K562 (cell line): ENCODE results near the gene DIRAS1. TPM values are rescaled to one million over a fixed set of nuclear protein-coding genes. Genes with fewer than 3 reads are reported as not detected.

Experiments used
- ATAC-seq: fragments of 200-7000 bp; cut with Tn5 transposase; 3 replicates; pipeline ENCODE4 v1.9.1; 2020; ENCODE audit warnings: moderate library complexity
- BruUV-seq: library from RNA; stranded (reverse); fragments of 400-500 nt; replicated peaks from 2 replicates; lab custom pipeline; 2021; lab: Mats Ljungman, UMichigan
- CTCF ChIA-PET: fragments of 300-600 bp; formaldehyde crosslinking; extraction: SDS; loops from one replicate; lab custom pipeline; 2021; ENCODE audit warnings: low intra/inter-chr PET ratio; lab: Yijun Ruan, JAX
- POLR2A ChIA-PET: fragments of 300-600, 350-650 bp; sonication (Branson Sonifier 250); formaldehyde crosslinking; extraction: SDS; loops from one replicate; lab custom pipeline; 2021; ENCODE audit warnings: antibody characterized with exemption, inconsistent platforms; lab: Yijun Ruan, JAX
- DNase-seq, 4 experiments: peaks; one replicate each; pipeline versions ENCODE4 v3.0.0 to v3.0.0-alpha.2; 2011 to 2018; ENCODE audit warnings: low spot score in 3 of 4, mixed read lengths in 3 of 4; ENCODE audit errors: extremely low read depth in 1 of 4
- FAIRE-seq: peaks from 2 replicates; lab custom pipeline; 2011; peaks lifted over from hg19 to GRCh38; lab: Jason Lieb, UNC
- H2AFZ ChIP-seq: 2 replicates; pipeline ENCODE4 v1.6.0; 2011; ENCODE audit warnings: low read depth, low read length, control low read depth, inconsistent platforms
- H3K27ac ChIP-seq: fragments of 200-600 bp; 3 replicates; pipeline ENCODE4 v1.8.0; 2011; ENCODE audit warnings: low read depth, mild to moderate bottlenecking, control low read depth, inconsistent platforms, low read length, moderate library complexity, mixed read lengths; ENCODE audit errors: extremely low read depth
- H3K27me3 ChIP-seq, 2 experiments: fragments of 300-600 bp in 1 of 2; 2 replicates in 1 of 2; 3 replicates in 1 of 2; pipeline versions ENCODE4 v1.6.0 to v1.8.0; 2011; ENCODE audit warnings: inconsistent platforms in 2 of 2, low read length in 2 of 2, mild to moderate bottlenecking in 1 of 2, mixed read lengths in 1 of 2, moderate library complexity in 1 of 2; ENCODE audit not compliant: control insufficient read depth in 2 of 2, insufficient read depth in 2 of 2
- H3K36me3 ChIP-seq: fragments of 300-600 bp; 3 replicates; pipeline ENCODE4 v1.8.0; 2011; ENCODE audit warnings: mild to moderate bottlenecking, low read length, inconsistent platforms; ENCODE audit not compliant: control insufficient read depth, insufficient read depth
- H3K4me1 ChIP-seq, 2 experiments: fragments of 200-600 bp in 1 of 2; replicated peaks in 1 of 2; 2 replicates in 1 of 2; 3 replicates in 1 of 2; pipeline versions ENCODE4 v1.5.1 to v1.8.0; 2011; ENCODE audit warnings: inconsistent platforms in 2 of 2, low read length in 2 of 2, mild to moderate bottlenecking in 1 of 2, mixed read lengths in 1 of 2, moderate library complexity in 1 of 2; ENCODE audit not compliant: control insufficient read depth in 2 of 2, insufficient read depth in 2 of 2
- H3K4me2 ChIP-seq: 2 replicates; pipeline ENCODE4 v1.6.1; 2011; ENCODE audit warnings: low read length, control low read depth, inconsistent platforms, mixed read lengths; ENCODE audit not compliant: insufficient read depth
- H3K4me3 ChIP-seq: fragments of 200-600 bp; sonication (generic), shearing (Covaris generic); 2 replicates; pipeline ENCODE4 v1.5.1; 2016; ENCODE audit warnings: control low read depth, inconsistent platforms
- H3K79me2 ChIP-seq: fragments of 200-600 bp; 3 replicates; pipeline ENCODE4 v1.8.0; 2011; ENCODE audit warnings: low read length, inconsistent platforms; ENCODE audit not compliant: control insufficient read depth, insufficient read depth
- H3K9ac ChIP-seq, 2 experiments: 2 replicates each; pipeline versions ENCODE4 v1.6.0 to v1.6.1; 2011; ENCODE audit warnings: low read depth in 2 of 2, low read length in 2 of 2, control low read depth in 1 of 2, inconsistent platforms in 1 of 2, mild to moderate bottlenecking in 1 of 2, mixed read lengths in 1 of 2; ENCODE audit not compliant: insufficient read depth in 1 of 2
- H3K9me1 ChIP-seq: one replicate; pipeline ENCODE4 v1.6.0; 2011; ENCODE audit warnings: inconsistent platforms, mild to moderate bottlenecking, low read length, moderate library complexity; ENCODE audit not compliant: control insufficient read depth, insufficient read depth
- H3K9me3 ChIP-seq: replicated peaks from 2 replicates; pipeline ENCODE4 v1.5.1; 2011; ENCODE audit warnings: low read depth, low read length, inconsistent platforms; ENCODE audit not compliant: control insufficient read depth, insufficient read depth
- H4K20me1 ChIP-seq: replicated peaks from 2 replicates; pipeline ENCODE4 v1.6.1; 2011; ENCODE audit warnings: low read length, inconsistent platforms, mixed read lengths; ENCODE audit not compliant: control insufficient read depth, insufficient read depth
- CREM ChIP-seq: IDR thresholded peaks from 2 replicates; pipeline ENCODE4 v1.6.1; 2014; ENCODE audit warnings: antibody characterized with exemption, low read depth
- PKNOX1 ChIP-seq: fragments of 450-650 bp; IDR thresholded peaks from 2 replicates; pipeline ENCODE4 v1.6.1; 2016
- ZBTB7A ChIP-seq: IDR thresholded peaks from 2 replicates; pipeline ENCODE4 v1.6.1; 2011; ENCODE audit warnings: low read depth, mild to moderate bottlenecking, low read length, moderate library complexity, borderline replicate concordance; ENCODE audit not compliant: control insufficient read depth
- ZNF639 ChIP-seq, 2 experiments: fragments of 200-800 bp in 1 of 2; sonication (Bioruptor generic) in 1 of 2; sonication (generic) in 1 of 2; formaldehyde crosslinking in 1 of 2; IDR thresholded peaks in 1 of 2; conservative IDR thresholded peaks in 1 of 2; 2 replicates each; pipeline versions ENCODE4 v1.5.0 to v1.6.1; 2016 to 2020; ENCODE audit warnings: missing compliant biosample characterization in 1 of 2, missing genetic modification characterization in 1 of 2, missing genetic modification reagents in 1 of 2
- WGBS: fragments of 100-300 bp; shearing (Covaris generic); methylation state at CpG from one replicate; pipeline ENCODE4 v1.1.6; 2016; ENCODE audit warnings: low coverage, mixed read lengths; ENCODE audit not compliant: insufficient coverage; ENCODE audit errors: missing lambda C conversion rate; 5-methylcytosine and 5-hydroxymethylcytosine counted together
- in situ Hi-C: fragments of 300-500 bp; cut with MboI; formaldehyde crosslinking; loops from 4 replicates; pipeline ENCODE4 v1.15.0; 2018; ENCODE audit warnings: inconsistent platforms, mixed read lengths
- intact Hi-C: fragments of 100-400 bp; cut with micrococcal nuclease; formaldehyde crosslinking; loops from 2 replicates; pipeline ENCODE4 v1.14.2; 2022
- polyA plus RNA-seq, 8 experiments: library from polyadenylated mRNA; depleted of rRNA in 4 of 8; stranded (reverse) in 5 of 8; unstranded in 3 of 8; fragments of >200 nt; fragmentation: Nextera tagmentation in 2 of 8; fragmentation: Illumina TruSeq in 1 of 8; extraction: Ambion mirVana in 2 of 8; extraction: Trizol in 1 of 8; gene quantifications; 2 replicates each; pipeline versions ENCODE4 v1.2.1 to v1.2.3, GENCODE V29; 2011 to 2014; ENCODE audit warnings: inconsistent platforms in 1 of 8, missing spikeins in 1 of 8
- total RNA-seq, 7 experiments: library from RNA; depleted of rRNA in 6 of 7; stranded (reverse); fragments of >200 nt in 6 of 7; fragmentation: Illumina TruSeq in 2 of 7; extraction: Trizol in 2 of 7; gene quantifications; 2 replicates each; pipeline versions ENCODE4 v1.2.1 to v1.2.3, GENCODE V29; 2011 to 2021; ENCODE audit warnings: low replicate concordance in 1 of 7

Gene DIRAS1
- total and polyA plus RNA-seq, 9 of the 15 experiments (the other 6 are each of a cell fraction or from before 2014, with no cell fraction given) = 0.11 to 12.0 (median 2.9) TPM

- H3K9ac ChIP-seq = peak overlapping the region in 1 of 2 experiments; percentile 17; a peak in 2 of 4 replicates
- ATAC-seq (no peak), DNase-seq (no peak), FAIRE-seq (no peak)
- H3K4me2 ChIP-seq = no peak overlapping the region
- 0% methylated on average over 5 of the region's 9 CpGs for WGBS
- H3K9me1 ChIP-seq = no peaks in the 10 kb centered on the region
- ChIA-PET CTCF (no interaction called here), POLR2A (interaction anchor here (0.6 kb wide), 1 partner anchor 63 kb away, joined by 3 read pairs; no protein-coding TSS in a partner anchor)
- BruUV-seq = no TSS peak
- no peaks in the 10 kb centered on the region for H3K9me3 ChIP-seq
- H3K79me2 ChIP-seq = no peaks in the 10 kb centered on the region
- no peak overlapping the region for H2AFZ ChIP-seq
- H3K4me3 ChIP-seq = no peak overlapping the region
- in situ Hi-C loops = no loop called here
- intact Hi-C loops = no loop called here
- no peaks in the 10 kb centered on the region for H4K20me1 ChIP-seq
- H3K27ac ChIP-seq = no peak overlapping the region
- TF ChIP-seq ZBTB7A (peak; percentile 48; the same call in 1 of the 2 replicates), ZNF639 (CRISPR knock-in tag; conservative IDR thresholded peaks at IDR 0.05 in 1 of 2, IDR thresholded peaks at IDR 0.05 in 1 of 2) (no peak), CREM (no peak), PKNOX1 (peak; percentile 49)
- TF ChIP-seq, all 486 proteins: peak for 2
- Histone ChIP-seq H3K36me3 (no peaks in the 10 kb centered on the region), H3K4me1 (peaks cover 0 to 13% of the 10 kb centered on the region in 2 experiments; a peak in 2 of 5 replicates), H3K27me3 (peaks cover 28 to 48% of the 10 kb centered on the region in 2 experiments; a peak in 4 of 5 replicates)
Measured at GRCh38 chr19:2701361-2702169, 19.6 kb downstream of the DIRAS1 start.
